CD14-positive monocyte (primary cell): Measurements from ENCODE around the gene SRSF2. TPM values are rescaled to one million over a fixed set of nuclear protein-coding genes. Genes with fewer than 3 reads are reported as not detected.
"Not testable (repeated sequence)": the region's sequence is repeated elsewhere in the genome, so short reads cannot be mapped to it uniquely, and the experiment has no call there.

Experiments
- DNase-seq, 3 donors: peaks; one replicate each; pipeline ENCODE4 v3.0.0-alpha.2; 2011 to 2022
- H2AFZ ChIP-seq: 2 replicates; pipeline ENCODE4 v1.6.0; 2012; ENCODE audit warnings: mild to moderate bottlenecking, low read depth, low read length, inconsistent platforms; ENCODE audit not compliant: insufficient read depth, poor library complexity, severe bottlenecking
- H3K27ac ChIP-seq, 2 donors: 1 replicate in 1 of 2; 2 replicates in 1 of 2; pipeline ENCODE4 v1.5.1; 2012 to 2013; ENCODE audit warnings: low read length in 2 of 2, control low read depth in 1 of 2, inconsistent platforms in 1 of 2, low read depth in 1 of 2, mild to moderate bottlenecking in 1 of 2
- H3K27me3 ChIP-seq, 2 donors: one replicate each; pipeline versions ENCODE4 v1.6.0 to v1.6.1; 2011 to 2013; ENCODE audit warnings: low read length in 2 of 2; ENCODE audit not compliant: control insufficient read depth in 2 of 2, insufficient read depth in 2 of 2
- H3K36me3 ChIP-seq, 2 donors: replicated peaks in 1 of 2; 1 replicate in 1 of 2; 2 replicates in 1 of 2; pipeline versions ENCODE4 v1.5.1 to v1.6.1; 2012 to 2013; ENCODE audit warnings: low read length in 2 of 2, control low read depth in 1 of 2, inconsistent platforms in 1 of 2, mild to moderate bottlenecking in 1 of 2; ENCODE audit not compliant: insufficient read depth in 2 of 2, control insufficient read depth in 1 of 2
- H3K4me1 ChIP-seq, 2 donors: 1 replicate in 1 of 2; 2 replicates in 1 of 2; pipeline versions ENCODE4 v1.5.1 to v1.6.1; 2012 to 2013; ENCODE audit warnings: low read length in 2 of 2, control low read depth in 1 of 2, inconsistent platforms in 1 of 2, mild to moderate bottlenecking in 1 of 2, moderate library complexity in 1 of 2; ENCODE audit not compliant: insufficient read depth in 2 of 2, control insufficient read depth in 1 of 2
- H3K4me2 ChIP-seq: replicated peaks from 2 replicates; pipeline ENCODE3; 2012; ENCODE audit warnings: low read length, moderate library complexity, mild to moderate bottlenecking; ENCODE audit not compliant: poor library complexity, severe bottlenecking; ENCODE audit errors: extremely low read depth
- H3K4me3 ChIP-seq, 3 experiments: fragments of 200-600 bp in 1 of 3; sonication (generic) in 1 of 3; replicated peaks in 1 of 3; 1 replicate in 2 of 3; 2 replicates in 1 of 3; pipeline ENCODE4 v1.5.1; 2011 to 2013; ENCODE audit warnings: low read length in 3 of 3, mild to moderate bottlenecking in 3 of 3, control low read depth in 2 of 3, low read depth in 2 of 3, inconsistent platforms in 1 of 3, moderate library complexity in 1 of 3
- H3K79me2 ChIP-seq: 2 replicates; pipeline ENCODE4 v1.6.0; 2012; ENCODE audit warnings: mild to moderate bottlenecking, control low read depth, inconsistent platforms, low read length, moderate library complexity; ENCODE audit not compliant: insufficient read depth
- H3K9ac ChIP-seq: 2 replicates; pipeline ENCODE4 v1.6.0; 2017; ENCODE audit warnings: low read length, mild to moderate bottlenecking; ENCODE audit not compliant: insufficient read depth, poor library complexity, severe bottlenecking
- H3K9me3 ChIP-seq, 2 donors: replicated peaks in 1 of 2; 1 replicate in 1 of 2; 2 replicates in 1 of 2; pipeline versions ENCODE4 v1.5.1 to v1.6.1; 2012 to 2013; ENCODE audit warnings: low read length in 2 of 2, control low read depth in 1 of 2; ENCODE audit not compliant: control insufficient read depth in 1 of 2, insufficient read depth in 1 of 2
- H4K20me1 ChIP-seq: 2 replicates; pipeline ENCODE4 v1.6.0; 2012; ENCODE audit warnings: mild to moderate bottlenecking, low read length, control low read depth, moderate library complexity; ENCODE audit not compliant: insufficient read depth
- H3K27ac Mint-ChIP-seq, 7 donors: one replicate each; pipeline ENCODE4 v1.8.0; 2020; ENCODE audit warnings: mild to moderate bottlenecking in 7 of 7, mixed read lengths in 7 of 7, moderate library complexity in 6 of 7, inconsistent platforms in 2 of 7
- H3K27me3 Mint-ChIP-seq, 3 donors: one replicate each; pipeline ENCODE4 v1.8.0; 2021 to 2022; ENCODE audit warnings: low read depth in 3 of 3, mild to moderate bottlenecking in 3 of 3, mixed read lengths in 3 of 3, moderate library complexity in 3 of 3, inconsistent platforms in 1 of 3
- H3K36me3 Mint-ChIP-seq, 2 donors: one replicate each; pipeline ENCODE4 v1.8.0; 2020; ENCODE audit warnings: mixed read lengths in 2 of 2, inconsistent platforms in 1 of 2, mild to moderate bottlenecking in 1 of 2
- H3K4me1 Mint-ChIP-seq: one replicate; pipeline ENCODE4 v1.8.0; 2020; ENCODE audit warnings: mild to moderate bottlenecking, mixed read lengths
- H3K4me3 Mint-ChIP-seq, 2 donors: one replicate each; pipeline ENCODE4 v1.8.0; 2020; ENCODE audit warnings: mild to moderate bottlenecking in 2 of 2, mixed read lengths in 2 of 2, moderate library complexity in 1 of 2
- H3K9me3 Mint-ChIP-seq, 7 donors: one replicate each; pipeline ENCODE4 v1.8.0; 2020 to 2022; ENCODE audit warnings: mixed read lengths in 7 of 7, mild to moderate bottlenecking in 6 of 7, moderate library complexity in 6 of 7, inconsistent platforms in 2 of 7
- WGBS: methylation state at CpG from one replicate; pipeline ENCODE4 v1.1.5; 2013; ENCODE audit warnings: missing lambda C conversion rate; ENCODE audit not compliant: insufficient coverage; 5-methylcytosine and 5-hydroxymethylcytosine counted together
- intact Hi-C, 2 donors: fragments of 100-400 bp; cut with micrococcal nuclease; formaldehyde crosslinking; loops; one replicate each; pipeline versions ENCODE4 v1.15.0 to v1.15.1; 2023
- polyA plus RNA-seq, 3 donors: library from polyadenylated mRNA; depleted of rRNA in 1 of 3; unstranded in 2 of 3; stranded (reverse) in 1 of 3; fragments of 300-500 nt in 2 of 3; fragments of >200 nt in 1 of 3; fragmentation: Illumina TruSeq in 2 of 3; gene quantifications; 1 replicate in 2 of 3; 2 replicates in 1 of 3; pipeline ENCODE4 v1.2.3, GENCODE V29; 2012 to 2021
- TF ChIP-seq, protein P1 (sequence below): fragments of 200-600 bp; IDR thresholded peaks from one replicate; pipeline ENCODE4 v1.8.0; 2022; ENCODE audit warnings: antibody characterized with exemption, mild to moderate bottlenecking

The SRSF2 gene
- polyA plus RNA-seq, 3 donors: 124 to 386 (median 125) TPM

DNA sequence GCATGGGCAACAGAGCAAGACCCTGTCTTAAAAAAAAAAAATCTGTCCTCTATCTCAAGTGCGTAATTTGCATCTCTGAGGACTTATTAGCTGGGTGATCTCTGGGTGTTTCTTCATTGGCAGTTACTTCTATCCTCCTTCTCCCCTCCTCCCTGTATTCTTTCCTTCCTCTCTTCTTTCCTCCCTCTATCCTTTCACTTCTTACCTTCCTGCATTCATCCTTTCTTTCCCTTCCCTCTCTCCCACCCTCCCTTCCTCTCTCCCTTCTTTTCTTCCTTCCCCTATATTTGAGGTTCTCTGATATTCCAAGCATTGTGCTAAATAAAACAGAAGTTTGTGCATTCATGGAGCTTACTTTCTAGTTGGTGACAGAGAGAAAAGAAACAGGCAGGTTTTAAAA lies 11.5 kb upstream of the SRSF2 start:
- no peaks in the 10 kb centered on the region for H4K20me1 ChIP-seq
- Mint-ChIP-seq H3K4me3 (no peak overlapping the region), H3K9me3 (no peaks in the 10 kb centered on the region), H3K4me1 (peaks cover 4% of the 10 kb centered on the region), H3K27ac (no peak overlapping the region), H3K27me3 (no peaks in the 10 kb centered on the region), H3K36me3 (peaks cover 61 to 98% of the 10 kb centered on the region in 2 donors)
- WGBS: no CpG with 5 or more reads among the region's 1 CpG
- intact Hi-C loops: no loop called here
- no peaks in the 10 kb centered on the region for H3K27me3 ChIP-seq
- H3K36me3 ChIP-seq: peaks cover 38 to 93% of the 10 kb centered on the region in 2 donors
- no peaks in the 10 kb centered on the region for H3K4me1 ChIP-seq
- H3K27ac ChIP-seq: no peak overlapping the region
- H3K9ac ChIP-seq: no peak overlapping the region
- TF ChIP-seq, protein P1, sequence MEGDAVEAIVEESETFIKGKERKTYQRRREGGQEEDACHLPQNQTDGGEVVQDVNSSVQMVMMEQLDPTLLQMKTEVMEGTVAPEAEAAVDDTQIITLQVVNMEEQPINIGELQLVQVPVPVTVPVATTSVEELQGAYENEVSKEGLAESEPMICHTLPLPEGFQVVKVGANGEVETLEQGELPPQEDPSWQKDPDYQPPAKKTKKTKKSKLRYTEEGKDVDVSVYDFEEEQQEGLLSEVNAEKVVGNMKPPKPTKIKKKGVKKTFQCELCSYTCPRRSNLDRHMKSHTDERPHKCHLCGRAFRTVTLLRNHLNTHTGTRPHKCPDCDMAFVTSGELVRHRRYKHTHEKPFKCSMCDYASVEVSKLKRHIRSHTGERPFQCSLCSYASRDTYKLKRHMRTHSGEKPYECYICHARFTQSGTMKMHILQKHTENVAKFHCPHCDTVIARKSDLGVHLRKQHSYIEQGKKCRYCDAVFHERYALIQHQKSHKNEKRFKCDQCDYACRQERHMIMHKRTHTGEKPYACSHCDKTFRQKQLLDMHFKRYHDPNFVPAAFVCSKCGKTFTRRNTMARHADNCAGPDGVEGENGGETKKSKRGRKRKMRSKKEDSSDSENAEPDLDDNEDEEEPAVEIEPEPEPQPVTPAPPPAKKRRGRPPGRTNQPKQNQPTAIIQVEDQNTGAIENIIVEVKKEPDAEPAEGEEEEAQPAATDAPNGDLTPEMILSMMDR: no peak
- H3K79me2 ChIP-seq: no peaks in the 10 kb centered on the region
- H2AFZ ChIP-seq: no peak overlapping the region
- H3K9me3 ChIP-seq: no peaks in the 10 kb centered on the region
- no peak overlapping the region for H3K4me2 ChIP-seq
- no peak overlapping the region for H3K4me3 ChIP-seq
- DNase-seq: no peak

DNA sequence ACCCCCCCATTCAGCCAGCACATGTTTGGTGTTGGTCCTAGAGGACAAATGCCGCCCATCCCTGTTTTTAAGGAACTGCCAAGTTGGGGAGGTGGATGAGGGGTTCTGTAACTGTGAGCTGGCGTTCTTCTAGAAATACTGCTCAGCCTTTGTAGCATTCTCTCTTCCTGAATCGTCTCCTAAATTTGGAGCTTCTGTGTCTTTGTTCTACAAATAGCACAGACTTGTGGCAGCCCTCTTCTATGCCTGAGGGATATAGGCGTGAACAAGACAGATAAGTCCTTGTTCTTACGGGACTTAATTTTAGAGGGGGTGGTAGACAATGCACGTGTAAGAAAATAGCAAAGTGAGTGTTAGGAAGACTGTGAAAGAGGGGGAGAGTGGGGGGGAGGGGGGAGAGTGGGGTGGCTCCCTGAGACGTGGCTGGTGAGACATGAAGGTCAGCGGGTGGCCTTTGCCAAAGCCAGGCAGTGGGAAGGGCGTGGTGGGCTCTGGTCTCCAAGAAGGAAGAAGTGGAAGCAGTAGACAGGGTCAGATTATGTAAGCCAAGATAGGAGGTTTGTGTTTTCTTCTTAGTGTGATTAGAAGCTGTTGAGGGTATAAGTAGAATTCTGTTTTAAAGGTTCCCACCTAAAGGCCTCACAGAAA lies 10.7 kb upstream of the SRSF2 start:
- no peaks in the 10 kb centered on the region for H3K79me2 ChIP-seq
- intact Hi-C loops: no loop called here
- Mint-ChIP-seq H3K27ac (peak overlapping the region in 3 of 7 donors; percentile 16 to 60 (median 41)), H3K4me3 (no peak overlapping the region), H3K27me3 (no peaks in the 10 kb centered on the region), H3K4me1 (peaks cover 4% of the 10 kb centered on the region), H3K9me3 (no peaks in the 10 kb centered on the region), H3K36me3 (peaks cover 58 to 96% of the 10 kb centered on the region in 2 donors)
- H3K27me3 ChIP-seq: no peaks in the 10 kb centered on the region
- no peaks in the 10 kb centered on the region for H4K20me1 ChIP-seq
- no peaks in the 10 kb centered on the region for H3K4me1 ChIP-seq
- H3K4me2 ChIP-seq: no peak overlapping the region
- no peak overlapping the region for H3K27ac ChIP-seq
- 73% methylated on average over 6 of the region's 9 CpGs for WGBS
- TF ChIP-seq, protein P1: no peak
- DNase-seq: no peak
- H3K36me3 ChIP-seq: peaks cover 40 to 91% of the 10 kb centered on the region in 2 donors
- H3K9me3 ChIP-seq: no peaks in the 10 kb centered on the region
- no peak overlapping the region for H3K9ac ChIP-seq
- H2AFZ ChIP-seq: no peak overlapping the region
- no peak overlapping the region for H3K4me3 ChIP-seq

DNA sequence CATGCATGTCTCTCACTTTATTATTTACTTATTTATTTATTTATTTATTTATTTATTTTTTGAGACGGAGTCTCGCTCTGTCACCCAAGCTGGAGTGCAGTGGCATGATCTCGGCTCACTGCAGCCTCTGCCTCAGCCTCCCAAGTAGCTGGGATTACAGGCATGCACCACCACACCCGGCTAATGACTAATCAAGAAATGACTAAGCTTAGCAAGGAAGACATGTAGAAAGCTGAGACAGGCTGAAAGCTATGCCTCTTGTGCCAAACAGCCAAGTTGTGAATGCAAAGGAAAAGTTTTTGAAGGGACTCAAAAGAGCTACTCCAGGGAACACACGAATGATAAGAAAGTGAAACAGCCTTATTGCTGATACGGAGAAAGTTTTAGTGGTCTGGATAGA lies 8.7 kb upstream of the SRSF2 start:
- peaks cover 47 to 96% of the 10 kb centered on the region in 2 donors for H3K36me3 ChIP-seq
- peaks cover 68 to 98% of the 10 kb centered on the region in 2 donors for H3K36me3 Mint-ChIP-seq
- H3K4me3 ChIP-seq, intact Hi-C loops, H3K4me1 ChIP-seq, H3K4me3 Mint-ChIP-seq, H3K4me2 ChIP-seq, H2AFZ ChIP-seq, H3K27ac Mint-ChIP-seq, H4K20me1 ChIP-seq, H3K27me3 Mint-ChIP-seq, H3K9me3 ChIP-seq, H3K27ac ChIP-seq, H3K79me2 ChIP-seq, H3K4me1 Mint-ChIP-seq, H3K9ac ChIP-seq, H3K27me3 ChIP-seq, H3K9me3 Mint-ChIP-seq, DNase-seq: not testable (repeated sequence)
- no CpG with 5 or more reads among the region's 6 CpGs for WGBS
